Uterus (tissue), 4 donors: Measurements from ENCODE around the gene ERO1B. TPM values are rescaled to one million over a fixed set of nuclear protein-coding genes. Genes with fewer than 3 reads are reported as not detected.

ENCODE experiments used
- DNase-seq, 2 donors: peaks; one replicate each; pipeline ENCODE4 v3.0.0-alpha.2; 2019 to 2020
- H3K27ac ChIP-seq, 2 donors: fragments of 200-600 bp; sonication (generic); 1 replicate in 1 of 2; 2 replicates in 1 of 2; pipeline ENCODE4 v1.5.1; 2016 to 2018
- H3K27me3 ChIP-seq, 2 donors: fragments of 200-600 bp; sonication (generic); one replicate each; pipeline ENCODE4 v1.5.1; 2018 to 2019; ENCODE audit warnings: control low read depth in 1 of 2
- H3K36me3 ChIP-seq, 2 donors: fragments of 200-600 bp; sonication (generic); one replicate each; pipeline ENCODE4 v1.5.1; 2019; ENCODE audit warnings: control low read depth in 1 of 2
- H3K4me1 ChIP-seq, 2 donors: fragments of 200-600 bp; sonication (generic); one replicate each; pipeline ENCODE4 v1.5.1; 2018 to 2019; ENCODE audit warnings: control low read depth in 1 of 2
- H3K4me3 ChIP-seq, 2 donors: fragments of 200-600 bp; sonication (generic); 1 replicate in 1 of 2; 2 replicates in 1 of 2; pipeline ENCODE4 v1.5.1; 2018 to 2019; ENCODE audit warnings: mild to moderate bottlenecking in 1 of 2
- H3K9me3 ChIP-seq, 2 donors: fragments of 200-600 bp; sonication (generic); one replicate each; pipeline ENCODE4 v1.5.1; 2019; ENCODE audit warnings: control low read depth in 1 of 2
- CTCF ChIP-seq, 4 experiments: fragments of 200-600 bp in 2 of 4; fragments of 450-650 bp in 2 of 4; sonication (generic) in 2 of 4; IDR thresholded peaks; one replicate each; pipeline ENCODE4 v1.5.1; 2016 to 2019; ENCODE audit warnings: antibody characterized with exemption in 4 of 4, mild to moderate bottlenecking in 2 of 4, moderate library complexity in 1 of 4
- POLR2A ChIP-seq, 2 donors: fragments of 450-650 bp; IDR thresholded peaks; one replicate each; pipeline ENCODE4 v1.6.1; 2016; ENCODE audit warnings: antibody characterized with exemption in 2 of 2, mild to moderate bottlenecking in 1 of 2, moderate library complexity in 1 of 2
- intact Hi-C: fragments of 100-400 bp; cut with DNase I; formaldehyde crosslinking; loops from one replicate; pipeline ENCODE4 v1.15.1; 2023; ENCODE audit warnings: low total_unique reads
- total RNA-seq, 4 donors: library from RNA; depleted of rRNA in 3 of 4; stranded (reverse); fragments of >200 nt in 3 of 4; gene quantifications; one replicate each; pipeline versions ENCODE4 v1.1.0 to v1.2.4, GENCODE V29; 2014 to 2023
- donor health status: DM: yes; HTN: yes; CAD: no.

Gene ERO1B
- total RNA-seq, 4 donors from 2014 or later: 11.5 to 55.8 (median 19.4) TPM

DNA sequence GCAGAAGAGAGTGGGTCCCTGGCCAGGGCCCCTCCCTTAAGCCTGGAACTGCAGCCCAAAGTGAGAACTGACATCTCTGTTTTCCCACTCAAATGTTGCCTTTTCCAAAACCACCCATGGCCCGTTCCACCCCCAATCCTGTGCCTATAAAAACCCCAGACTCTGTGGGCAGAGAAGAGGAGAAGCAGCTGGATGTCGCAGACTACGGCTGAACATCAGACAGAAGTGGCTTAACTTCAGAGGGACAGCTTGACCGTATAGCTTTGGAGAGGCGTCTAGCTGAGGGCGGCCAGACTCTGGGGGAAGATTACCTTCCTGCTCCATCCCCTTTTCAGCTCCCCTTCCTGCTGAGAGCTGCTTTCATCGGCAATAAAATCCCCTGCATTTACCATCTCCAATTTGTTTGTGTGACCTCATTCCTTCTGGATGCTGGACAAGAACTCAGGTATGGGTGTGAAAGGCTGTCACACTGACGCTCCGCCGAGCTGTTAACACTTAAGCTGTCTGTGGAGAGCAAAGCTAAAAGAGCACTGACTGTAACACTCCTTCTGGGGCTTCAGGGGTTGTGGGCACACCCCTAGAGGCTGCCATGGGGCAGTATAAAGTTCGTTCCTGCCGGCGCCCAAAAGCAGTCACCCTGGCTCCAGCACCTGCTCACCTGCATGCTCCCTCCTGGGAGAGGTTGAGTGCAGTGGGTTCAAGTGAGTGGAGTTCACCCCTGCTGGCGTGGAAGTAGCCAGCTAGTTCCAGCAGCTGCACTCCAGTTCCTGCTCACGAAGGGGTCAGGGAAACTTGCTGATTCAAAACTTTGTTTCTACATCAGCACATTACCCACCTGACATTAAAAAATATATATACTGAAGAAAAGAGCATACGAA, 19.6 kb upstream of the ERO1B start:
- intact Hi-C loops: no loop called here
- no peak for TF ChIP-seq POLR2A (IDR thresholded peaks at IDR 0.05)
- no peak for TF ChIP-seq CTCF (IDR thresholded peaks at IDR 0.05)

DNA sequence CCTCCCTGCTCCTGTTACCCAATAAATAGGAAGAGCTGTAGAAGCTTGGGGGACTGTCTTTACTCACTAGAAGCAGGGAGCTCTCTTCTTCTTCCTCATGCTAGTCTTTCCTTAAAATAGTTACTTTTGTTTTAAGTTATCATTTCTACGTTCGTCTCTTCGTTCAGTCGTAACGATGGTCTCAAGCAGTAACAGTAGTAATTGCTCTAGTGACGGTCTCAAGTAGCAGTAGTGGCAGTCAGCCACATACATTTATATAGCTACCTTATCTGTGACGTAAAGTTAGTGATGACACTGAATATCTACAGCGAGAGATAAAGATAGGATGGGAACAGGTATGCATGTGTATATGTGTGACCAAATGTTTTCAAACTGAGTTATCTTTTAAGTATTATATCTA, 15.4 kb upstream of the ERO1B start:
- DNase-seq: no peak
- Histone ChIP-seq H3K9me3 (no peaks in the 10 kb centered on the region), H3K27ac (no peak overlapping the region), H3K27me3 (no peaks in the 10 kb centered on the region), H3K4me1 (no peaks in the 10 kb centered on the region), H3K36me3 (no peaks in the 10 kb centered on the region), H3K4me3 (no peak overlapping the region)
- intact Hi-C loops: no loop called here
- no peak for TF ChIP-seq POLR2A (IDR thresholded peaks at IDR 0.05)
- TF ChIP-seq CTCF (IDR thresholded peaks at IDR 0.05): no peak

More for the DNA sequence above, 19.6 kb upstream of the ERO1B start:
- no peaks in the 10 kb centered on the region for H3K36me3 ChIP-seq
- DNase-seq: no peak
- no peak overlapping the region for H3K4me3 ChIP-seq
- H3K27me3 ChIP-seq: no peaks in the 10 kb centered on the region
- H3K27ac ChIP-seq: no peak overlapping the region
- no peaks in the 10 kb centered on the region for H3K9me3 ChIP-seq
- H3K4me1 ChIP-seq: no peaks in the 10 kb centered on the region

DNA sequence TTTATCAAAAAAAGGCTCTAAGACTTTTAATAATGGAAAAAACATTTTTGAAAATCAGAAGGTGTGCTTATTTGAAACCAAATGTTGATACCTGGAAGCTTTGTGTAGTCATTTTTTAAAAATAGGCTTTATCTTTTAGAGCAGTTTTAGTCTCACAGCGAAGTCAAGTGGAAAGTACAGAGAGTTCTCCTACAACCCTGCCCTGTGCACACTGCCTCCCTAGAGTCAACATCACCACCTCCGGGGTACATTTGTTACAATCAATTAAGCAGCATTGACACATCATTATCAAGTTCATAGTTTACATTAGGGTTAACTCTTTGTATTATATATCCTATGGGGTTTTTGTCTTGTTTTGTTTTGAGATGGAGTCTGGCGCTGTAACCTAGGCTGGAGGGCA, 10.7 kb upstream of the ERO1B start:
- no peaks in the 10 kb centered on the region for H3K36me3 ChIP-seq
- DNase-seq: no peak
- no peaks in the 10 kb centered on the region for H3K4me1 ChIP-seq
- H3K27ac ChIP-seq: no peak overlapping the region
- intact Hi-C loops: no loop called here
- H3K4me3 ChIP-seq: no peak overlapping the region
- H3K9me3 ChIP-seq: no peaks in the 10 kb centered on the region
- TF ChIP-seq CTCF (IDR thresholded peaks at IDR 0.05) (no peak), POLR2A (IDR thresholded peaks at IDR 0.05) (no peak)
- no peaks in the 10 kb centered on the region for H3K27me3 ChIP-seq

GRCh38 chr1:236289492-236290131, 7.9 kb upstream of the ERO1B start:
- Histone ChIP-seq H3K9me3 (no peaks in the 10 kb centered on the region), H3K27me3 (no peaks in the 10 kb centered on the region), H3K4me1 (no peaks in the 10 kb centered on the region), H3K27ac (no peak overlapping the region), H3K4me3 (no peak overlapping the region), H3K36me3 (no peaks in the 10 kb centered on the region)
- intact Hi-C loops: no loop called here
- DNase-seq: no peak
- no peak for TF ChIP-seq POLR2A (IDR thresholded peaks at IDR 0.05)
- no peak for TF ChIP-seq CTCF (IDR thresholded peaks at IDR 0.05)

GRCh38 chr1:236288620-236288976, 6.8 kb upstream of the ERO1B start:
- H3K4me1 ChIP-seq: no peaks in the 10 kb centered on the region
- no peaks in the 10 kb centered on the region for H3K36me3 ChIP-seq
- no peak for TF ChIP-seq POLR2A (IDR thresholded peaks at IDR 0.05)
- no peak for TF ChIP-seq CTCF (IDR thresholded peaks at IDR 0.05)
- no peaks in the 10 kb centered on the region for H3K27me3 ChIP-seq
- no peak for DNase-seq
- H3K4me3 ChIP-seq: no peak overlapping the region
- H3K9me3 ChIP-seq: no peaks in the 10 kb centered on the region
- intact Hi-C loops: no loop called here
- no peak overlapping the region for H3K27ac ChIP-seq
